Subcutaneous adipose tissue (tissue), 4 donors: Measurements from ENCODE around the gene DNER. TPM values are rescaled to one million over a fixed set of nuclear protein-coding genes. Genes with fewer than 3 reads are reported as not detected.

Experiments
- CTCF ChIP-seq: fragments of 450-650 bp; IDR thresholded peaks from one replicate; pipeline ENCODE4 v1.5.1; 2016; ENCODE audit warnings: low read depth, mild to moderate bottlenecking, control low read depth, antibody characterized with exemption, moderate library complexity
- total RNA-seq, 4 donors: library from RNA; depleted of rRNA; stranded (reverse); fragments of >200 nt; gene quantifications; one replicate each; pipeline ENCODE4 v1.1.0, GENCODE V29; 2016

Gene DNER
- total RNA-seq, 4 donors from 2014 or later, result 0.57 to 6.2 (median 3.4) TPM

DNA sequence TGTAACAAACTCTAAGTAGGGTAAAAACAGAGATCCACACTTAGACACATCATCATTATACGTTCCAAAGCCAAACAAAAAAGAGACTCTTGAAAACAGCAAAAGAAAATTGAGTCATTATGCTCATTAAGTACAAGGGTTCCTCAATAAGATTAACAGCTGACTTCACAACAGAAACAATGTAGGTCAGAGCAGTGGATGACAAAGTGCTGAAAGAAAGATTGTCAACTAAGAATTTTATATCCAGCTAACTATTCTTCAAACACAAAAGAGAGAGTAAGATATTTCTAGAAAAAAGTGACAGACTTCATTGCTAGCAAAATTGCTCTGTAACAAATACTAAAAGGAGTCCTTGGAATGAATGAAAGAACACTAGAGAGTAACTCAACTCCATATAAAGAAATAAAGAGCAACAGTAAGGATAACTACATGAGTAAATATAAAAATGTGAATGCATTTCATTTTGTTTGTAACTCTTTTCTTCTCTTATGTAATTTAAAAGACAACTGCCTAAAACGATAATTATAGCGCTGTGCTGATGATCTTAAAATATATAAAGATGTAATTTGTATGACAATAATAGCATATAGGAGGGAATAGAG lies 23.8 kb upstream of the DNER start:
- no peak for TF ChIP-seq CTCF

DNA sequence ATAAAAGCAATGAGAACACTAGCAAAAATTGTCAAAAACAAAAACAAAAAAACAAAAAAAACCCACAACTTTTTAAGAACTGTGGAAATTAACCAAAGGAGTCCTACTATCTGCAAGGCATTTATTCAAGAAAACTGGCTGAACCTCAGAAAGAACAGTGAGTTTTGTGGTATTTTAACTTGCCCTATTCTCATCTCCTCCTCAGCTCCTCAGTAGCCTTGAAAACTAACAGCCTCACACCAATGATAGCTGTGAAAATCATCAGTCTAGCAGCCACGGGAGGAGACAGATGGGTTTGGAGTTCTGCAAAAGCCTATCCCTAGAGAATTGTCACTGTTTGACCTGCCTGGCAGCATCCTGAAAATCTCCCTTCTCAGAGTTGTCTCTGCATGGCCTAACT lies 20.1 kb upstream of the DNER start:
- no peak for TF ChIP-seq CTCF

GRCh38 chr2:229733611-229734245 lies 19.4 kb upstream of the DNER start:
- TF ChIP-seq CTCF, result no peak

DNA sequence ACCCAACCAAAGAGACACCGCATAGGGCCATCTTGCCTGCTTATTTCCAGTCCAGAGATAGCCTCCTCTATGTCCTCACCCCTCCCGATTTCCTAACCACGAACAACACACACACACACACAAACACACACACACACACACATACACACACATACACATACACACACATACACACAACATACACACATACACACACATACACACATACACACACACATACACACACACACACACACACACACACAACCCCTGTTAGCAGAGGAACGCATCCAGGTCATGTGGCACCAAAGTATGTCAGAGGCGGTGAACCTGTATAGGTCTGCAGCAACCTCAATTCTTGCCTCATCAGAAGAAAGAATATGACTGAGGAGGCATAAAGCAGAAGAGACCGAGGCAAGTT lies 18.5 kb upstream of the DNER start:
- TF ChIP-seq CTCF, result no peak

GRCh38 chr2:229731916-229732315 lies 17.6 kb upstream of the DNER start:
- TF ChIP-seq CTCF, result no peak

- no peak for TF ChIP-seq CTCF
Measured at GRCh38 chr2:229731363-229731762, 17.0 kb upstream of the DNER start.

DNA sequence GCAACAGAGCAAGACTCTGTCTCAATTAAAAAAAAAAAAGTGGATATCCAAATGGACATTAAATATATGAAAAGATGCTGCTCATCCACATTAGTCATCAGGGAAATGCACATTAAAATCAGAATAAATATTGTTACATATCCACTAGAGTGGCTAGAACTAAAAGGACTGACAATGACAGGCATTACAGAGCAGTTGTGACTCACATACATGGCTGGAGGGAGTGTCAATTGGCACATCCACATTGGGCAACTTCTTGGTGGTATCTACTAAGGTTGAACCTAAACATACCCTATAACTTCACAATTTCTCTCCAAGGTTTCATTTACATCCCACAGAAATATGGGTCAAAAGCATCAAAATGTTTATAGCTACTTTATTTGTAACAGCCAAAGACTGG lies 14.0 kb upstream of the DNER start:
- no peak for TF ChIP-seq CTCF
